H7 (cell line): ENCODE results near the gene MPP4. TPM values are rescaled to one million over a fixed set of nuclear protein-coding genes. Genes with fewer than 3 reads are reported as not detected.
A peak's percentile ranks its signal among the peaks of the same experiment; 100 is the strongest.
"Not testable (repeated sequence)": the region's sequence is repeated elsewhere in the genome, so short reads cannot be mapped to it uniquely, and the experiment has no call there.

Experiments
- DNase-seq: peaks from one replicate; pipeline ENCODE4 v3.0.0; 2012
- H3K27me3 ChIP-seq: 2 replicates; pipeline ENCODE4 v1.6.0; 2011; ENCODE audit warnings: mild to moderate bottlenecking, low read length; ENCODE audit not compliant: control insufficient read depth, insufficient read depth
- H3K36me3 ChIP-seq: replicated peaks from 2 replicates; pipeline ENCODE4 v1.5.1; 2011; ENCODE audit warnings: low read length; ENCODE audit not compliant: control insufficient read depth, insufficient read depth
- H3K4me3 ChIP-seq: 2 replicates; pipeline ENCODE4 v1.5.1; 2011; ENCODE audit warnings: low read depth, mild to moderate bottlenecking, control low read depth, low read length, moderate library complexity; ENCODE audit not compliant: insufficient read depth
- total RNA-seq: library from RNA; depleted of rRNA; stranded (reverse); fragments of >200 nt; shearing (Covaris generic); gene quantifications from 2 replicates; pipeline ENCODE4 v1.2.3, GENCODE V29; 2014

The MPP4 gene
- total RNA-seq, 1 experiment from 2014 or later, result not detected

- Histone ChIP-seq H3K27me3 (no peaks in the 10 kb centered on the region), H3K36me3 (no peaks in the 10 kb centered on the region; the same call in 1 of the 2 replicates), H3K4me3 (no peak overlapping the region)
- DNase-seq, result no peak
Observed at GRCh38 chr2:201699416-201699815, 972 bp upstream of the MPP4 start.

GRCh38 chr2:201697899-201698298 lies 545 bp downstream of the MPP4 start:
- Histone ChIP-seq H3K4me3 (no peak overlapping the region), H3K27me3 (no peaks in the 10 kb centered on the region), H3K36me3 (no peaks in the 10 kb centered on the region)
- DNase-seq, result no peak

GRCh38 chr2:201696151-201696659 lies 2.2 kb downstream of the MPP4 start:
- Histone ChIP-seq H3K36me3 (no peaks in the 10 kb centered on the region), H3K4me3 (no peak overlapping the region), H3K27me3 (no peaks in the 10 kb centered on the region)
- DNase-seq, result no peak

- Histone ChIP-seq H3K36me3 (no peaks in the 10 kb centered on the region), H3K27me3 (no peaks in the 10 kb centered on the region), H3K4me3 (no peak overlapping the region)
- no peak for DNase-seq
Observed at GRCh38 chr2:201685156-201685555, 13.3 kb downstream of the MPP4 start.

- no peak overlapping the region for H3K4me3 ChIP-seq
- H3K36me3 ChIP-seq, result no peaks in the 10 kb centered on the region
- peak; percentile 81 for DNase-seq
- H3K27me3 ChIP-seq, result no peaks in the 10 kb centered on the region
Observed at GRCh38 chr2:201680743-201681142, 17.7 kb downstream of the MPP4 start.

- H3K27me3 ChIP-seq, result no peaks in the 10 kb centered on the region
- no peak for DNase-seq
- H3K36me3 ChIP-seq, result no peaks in the 10 kb centered on the region
- no peak overlapping the region for H3K4me3 ChIP-seq
Observed at GRCh38 chr2:201678401-201678800, 20.0 kb downstream of the MPP4 start.

GRCh38 chr2:201675454-201675853 lies 23.0 kb downstream of the MPP4 start:
- no peak for DNase-seq
- Histone ChIP-seq H3K27me3 (no peaks in the 10 kb centered on the region), H3K4me3 (no peak overlapping the region), H3K36me3 (no peaks in the 10 kb centered on the region)

GRCh38 chr2:201674794-201675193 lies 23.6 kb downstream of the MPP4 start:
- Histone ChIP-seq H3K36me3 (no peaks in the 10 kb centered on the region), H3K4me3 (no peak overlapping the region), H3K27me3 (no peaks in the 10 kb centered on the region)
- no peak for DNase-seq

GRCh38 chr2:201674298-201674697 lies 24.1 kb downstream of the MPP4 start:
- H3K27me3 ChIP-seq, result no peaks in the 10 kb centered on the region
- H3K36me3 ChIP-seq, result no peaks in the 10 kb centered on the region
- H3K4me3 ChIP-seq, result no peak overlapping the region
- DNase-seq, result no peak

- Histone ChIP-seq H3K36me3 (no peaks in the 10 kb centered on the region), H3K27me3 (no peaks in the 10 kb centered on the region), H3K4me3 (no peak overlapping the region)
- no peak for DNase-seq
Observed at GRCh38 chr2:201673546-201673945, 24.9 kb downstream of the MPP4 start.

GRCh38 chr2:201671205-201671604 lies 27.2 kb downstream of the MPP4 start:
- DNase-seq, H3K36me3 ChIP-seq, H3K27me3 ChIP-seq, H3K4me3 ChIP-seq: not testable (repeated sequence)

- H3K27me3 ChIP-seq, result no peaks in the 10 kb centered on the region
- H3K36me3 ChIP-seq, result no peaks in the 10 kb centered on the region
- no peak for DNase-seq
- no peak overlapping the region for H3K4me3 ChIP-seq
Observed at GRCh38 chr2:201669865-201670264, 28.6 kb downstream of the MPP4 start.

GRCh38 chr2:201668402-201668910 lies 30.0 kb downstream of the MPP4 start:
- no peaks in the 10 kb centered on the region for H3K36me3 ChIP-seq
- H3K27me3 ChIP-seq, result no peaks in the 10 kb centered on the region

GRCh38 chr2:201664334-201664733 lies 34.1 kb downstream of the MPP4 start:
- no peak overlapping the region for H3K4me3 ChIP-seq
- no peaks in the 10 kb centered on the region for H3K27me3 ChIP-seq
- peak; percentile 25 for DNase-seq
- no peaks in the 10 kb centered on the region for H3K36me3 ChIP-seq

More at GRCh38 chr2:201668402-201668910, 30.0 kb downstream of the MPP4 start:
- no peak overlapping the region for H3K4me3 ChIP-seq
- no peak for DNase-seq

- H3K36me3 ChIP-seq, result no peaks in the 10 kb centered on the region
- no peaks in the 10 kb centered on the region for H3K27me3 ChIP-seq
- DNase-seq, result peak; percentile 26
- H3K4me3 ChIP-seq, result no peak overlapping the region
Observed at GRCh38 chr2:201661366-201661765, 37.1 kb downstream of the MPP4 start.
